ENCODE data around the gene UVSSA.

DNA sequence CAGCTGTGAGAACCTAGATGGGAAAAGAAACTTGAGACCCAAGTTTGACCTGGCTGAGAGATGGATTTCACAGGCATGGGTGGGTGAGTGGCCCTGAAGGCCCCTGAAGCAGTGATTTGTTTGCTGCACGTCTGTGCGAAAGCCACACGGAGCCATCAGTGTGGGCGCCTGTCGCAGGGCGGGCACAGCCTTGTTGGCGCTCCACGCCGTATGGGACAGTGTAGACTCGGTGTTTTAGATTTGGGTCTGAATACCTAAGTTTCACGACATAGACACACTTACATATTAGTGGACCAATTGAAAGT is 21.9 kb upstream of the UVSSA start:
- TF ChIP-seq, protein P1, sequence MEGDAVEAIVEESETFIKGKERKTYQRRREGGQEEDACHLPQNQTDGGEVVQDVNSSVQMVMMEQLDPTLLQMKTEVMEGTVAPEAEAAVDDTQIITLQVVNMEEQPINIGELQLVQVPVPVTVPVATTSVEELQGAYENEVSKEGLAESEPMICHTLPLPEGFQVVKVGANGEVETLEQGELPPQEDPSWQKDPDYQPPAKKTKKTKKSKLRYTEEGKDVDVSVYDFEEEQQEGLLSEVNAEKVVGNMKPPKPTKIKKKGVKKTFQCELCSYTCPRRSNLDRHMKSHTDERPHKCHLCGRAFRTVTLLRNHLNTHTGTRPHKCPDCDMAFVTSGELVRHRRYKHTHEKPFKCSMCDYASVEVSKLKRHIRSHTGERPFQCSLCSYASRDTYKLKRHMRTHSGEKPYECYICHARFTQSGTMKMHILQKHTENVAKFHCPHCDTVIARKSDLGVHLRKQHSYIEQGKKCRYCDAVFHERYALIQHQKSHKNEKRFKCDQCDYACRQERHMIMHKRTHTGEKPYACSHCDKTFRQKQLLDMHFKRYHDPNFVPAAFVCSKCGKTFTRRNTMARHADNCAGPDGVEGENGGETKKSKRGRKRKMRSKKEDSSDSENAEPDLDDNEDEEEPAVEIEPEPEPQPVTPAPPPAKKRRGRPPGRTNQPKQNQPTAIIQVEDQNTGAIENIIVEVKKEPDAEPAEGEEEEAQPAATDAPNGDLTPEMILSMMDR (IDR thresholded peaks at IDR 0.05), result no peak
- TF ChIP-seq POLR2AphosphoS5 (IDR thresholded peaks at IDR 0.05) (no peak), POLR2A (IDR thresholded peaks at IDR 0.05) (no peak)
